ENCODE results near the gene TRIM69.

The TRIM69 gene

GRCh38 chr15:44798826-44799225, 62.5 kb downstream of the TRIM69 start:
- Histone ChIP-seq H3K36me3 (ENCODE audit: control insufficient read depth, insufficient read depth, low read length) (no peaks in the 10 kb centered on the region), H3K4me1 (ENCODE audit: control insufficient read depth, insufficient read depth, low read length, poor library complexity, severe bottlenecking) (no peaks in the 10 kb centered on the region), H3K9me3 (ENCODE audit: control insufficient read depth, low read length) (no peaks in the 10 kb centered on the region), H3K4me3 (ENCODE audit: insufficient read depth, low read depth, low read length, poor library complexity, severe bottlenecking) (no peak overlapping the region), H3K27me3 (replicated peaks; ENCODE audit: control insufficient read depth, insufficient read depth, low read length, poor library complexity, severe bottlenecking) (no peaks in the 10 kb centered on the region), H3K27ac (ENCODE audit: insufficient read depth, low read length, poor library complexity, severe bottlenecking) (no peak overlapping the region)
- no peak for DNase-seq

DNA sequence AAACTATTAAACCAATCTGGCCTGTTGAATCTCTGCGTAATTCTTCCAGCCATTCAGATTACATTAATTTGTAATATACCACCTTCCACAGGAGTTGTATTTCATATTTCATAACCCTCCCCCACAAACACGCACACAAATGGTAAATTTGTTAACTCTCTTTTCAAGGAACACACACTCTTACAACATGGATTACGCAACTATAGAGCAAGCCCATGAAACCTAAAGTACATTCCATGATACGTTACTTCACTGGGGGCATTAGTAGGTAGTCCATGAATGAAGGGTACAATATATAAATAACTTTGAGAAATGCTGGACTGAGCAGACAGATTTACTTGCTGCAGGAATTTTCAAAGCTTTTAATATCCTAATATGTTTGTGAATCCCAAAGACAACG, 65.0 kb downstream of the TRIM69 start:
- H3K4me3 ChIP-seq (ENCODE audit: insufficient read depth, low read depth, low read length, poor library complexity, severe bottlenecking) = no peak overlapping the region
- H3K27ac ChIP-seq (ENCODE audit: insufficient read depth, low read length, poor library complexity, severe bottlenecking) = no peak overlapping the region
- H3K4me1 ChIP-seq (ENCODE audit: control insufficient read depth, insufficient read depth, low read length, poor library complexity, severe bottlenecking) = no peaks in the 10 kb centered on the region
- H3K27me3 ChIP-seq (replicated peaks; ENCODE audit: control insufficient read depth, insufficient read depth, low read length, poor library complexity, severe bottlenecking) = no peaks in the 10 kb centered on the region
- no peak for DNase-seq
- H3K9me3 ChIP-seq (ENCODE audit: control insufficient read depth, low read length) = no peaks in the 10 kb centered on the region
- H3K36me3 ChIP-seq (ENCODE audit: control insufficient read depth, insufficient read depth, low read length) = no peaks in the 10 kb centered on the region

- Histone ChIP-seq H3K4me3 (ENCODE audit: insufficient read depth, low read depth, low read length, poor library complexity, severe bottlenecking) (no peak overlapping the region), H3K4me1 (ENCODE audit: control insufficient read depth, insufficient read depth, low read length, poor library complexity, severe bottlenecking) (no peaks in the 10 kb centered on the region), H3K27ac (ENCODE audit: insufficient read depth, low read length, poor library complexity, severe bottlenecking) (no peak overlapping the region), H3K9me3 (ENCODE audit: control insufficient read depth, low read length) (no peaks in the 10 kb centered on the region), H3K36me3 (ENCODE audit: control insufficient read depth, insufficient read depth, low read length) (no peaks in the 10 kb centered on the region), H3K27me3 (replicated peaks; ENCODE audit: control insufficient read depth, insufficient read depth, low read length, poor library complexity, severe bottlenecking) (no peaks in the 10 kb centered on the region)
- no peak for DNase-seq
Measured at GRCh38 chr15:44801797-44802196, 65.5 kb downstream of the TRIM69 start.

GRCh38 chr15:44802336-44802735, 66.0 kb downstream of the TRIM69 start:
- Histone ChIP-seq H3K27me3 (replicated peaks; ENCODE audit: control insufficient read depth, insufficient read depth, low read length, poor library complexity, severe bottlenecking) (no peaks in the 10 kb centered on the region), H3K4me3 (ENCODE audit: insufficient read depth, low read depth, low read length, poor library complexity, severe bottlenecking) (no peak overlapping the region), H3K4me1 (ENCODE audit: control insufficient read depth, insufficient read depth, low read length, poor library complexity, severe bottlenecking) (no peaks in the 10 kb centered on the region), H3K27ac (ENCODE audit: insufficient read depth, low read length, poor library complexity, severe bottlenecking) (no peak overlapping the region), H3K36me3 (ENCODE audit: control insufficient read depth, insufficient read depth, low read length) (no peaks in the 10 kb centered on the region), H3K9me3 (ENCODE audit: control insufficient read depth, low read length) (no peaks in the 10 kb centered on the region)
- DNase-seq = no peak

GRCh38 chr15:44804298-44805046, 68.1 kb downstream of the TRIM69 start:
- DNase-seq = no peak
- H3K4me3 ChIP-seq (ENCODE audit: insufficient read depth, low read depth, low read length, poor library complexity, severe bottlenecking) = no peak overlapping the region

GRCh38 chr15:44808557-44808956, 72.2 kb downstream of the TRIM69 start:
- DNase-seq = no peak
- Histone ChIP-seq H3K36me3 (ENCODE audit: control insufficient read depth, insufficient read depth, low read length) (no peaks in the 10 kb centered on the region), H3K4me3 (ENCODE audit: insufficient read depth, low read depth, low read length, poor library complexity, severe bottlenecking) (no peak overlapping the region), H3K27me3 (replicated peaks; ENCODE audit: control insufficient read depth, insufficient read depth, low read length, poor library complexity, severe bottlenecking) (no peaks in the 10 kb centered on the region), H3K27ac (ENCODE audit: insufficient read depth, low read length, poor library complexity, severe bottlenecking) (no peak overlapping the region), H3K9me3 (ENCODE audit: control insufficient read depth, low read length) (no peaks in the 10 kb centered on the region), H3K4me1 (ENCODE audit: control insufficient read depth, insufficient read depth, low read length, poor library complexity, severe bottlenecking) (no peaks in the 10 kb centered on the region)

More at GRCh38 chr15:44804298-44805046, 68.1 kb downstream of the TRIM69 start:
- Histone ChIP-seq H3K27me3 (replicated peaks; ENCODE audit: control insufficient read depth, insufficient read depth, low read length, poor library complexity, severe bottlenecking) (no peaks in the 10 kb centered on the region), H3K27ac (ENCODE audit: insufficient read depth, low read length, poor library complexity, severe bottlenecking) (no peak overlapping the region), H3K4me1 (ENCODE audit: control insufficient read depth, insufficient read depth, low read length, poor library complexity, severe bottlenecking) (no peaks in the 10 kb centered on the region), H3K9me3 (ENCODE audit: control insufficient read depth, low read length) (no peaks in the 10 kb centered on the region), H3K36me3 (ENCODE audit: control insufficient read depth, insufficient read depth, low read length) (no peaks in the 10 kb centered on the region)

GRCh38 chr15:44810237-44810636, 73.9 kb downstream of the TRIM69 start:
- no peak for DNase-seq
- H3K27ac ChIP-seq (ENCODE audit: insufficient read depth, low read length, poor library complexity, severe bottlenecking) = no peak overlapping the region
- H3K27me3 ChIP-seq (replicated peaks; ENCODE audit: control insufficient read depth, insufficient read depth, low read length, poor library complexity, severe bottlenecking) = no peaks in the 10 kb centered on the region
- H3K4me3 ChIP-seq (ENCODE audit: insufficient read depth, low read depth, low read length, poor library complexity, severe bottlenecking) = no peak overlapping the region
- no peaks in the 10 kb centered on the region for H3K36me3 ChIP-seq (ENCODE audit: control insufficient read depth, insufficient read depth, low read length)
- no peaks in the 10 kb centered on the region for H3K9me3 ChIP-seq (ENCODE audit: control insufficient read depth, low read length)
- H3K4me1 ChIP-seq (ENCODE audit: control insufficient read depth, insufficient read depth, low read length, poor library complexity, severe bottlenecking) = no peaks in the 10 kb centered on the region

DNA sequence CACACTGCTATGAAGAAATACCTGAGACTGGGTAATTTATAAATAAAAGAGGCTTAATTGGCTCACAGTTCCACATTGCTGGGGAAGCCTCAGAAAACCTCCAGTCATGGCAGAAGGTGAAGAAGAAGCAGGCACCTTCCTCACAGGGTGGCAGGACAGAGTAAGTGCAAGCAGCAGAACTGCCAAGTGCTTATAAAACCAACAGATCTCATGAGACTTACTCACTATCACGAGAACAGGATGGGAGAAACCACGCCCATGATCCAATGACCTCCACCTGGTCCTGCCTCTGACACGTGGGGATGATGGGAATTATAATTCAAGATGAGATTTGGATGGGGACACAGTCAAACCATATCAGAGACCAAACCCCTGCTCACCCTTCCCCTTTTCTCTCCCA, 75.0 kb downstream of the TRIM69 start:
- no peak overlapping the region for H3K27ac ChIP-seq (ENCODE audit: insufficient read depth, low read length, poor library complexity, severe bottlenecking)
- H3K36me3 ChIP-seq (ENCODE audit: control insufficient read depth, insufficient read depth, low read length) = no peaks in the 10 kb centered on the region
- no peak for DNase-seq
- no peaks in the 10 kb centered on the region for H3K9me3 ChIP-seq (ENCODE audit: control insufficient read depth, low read length)
- no peaks in the 10 kb centered on the region for H3K4me1 ChIP-seq (ENCODE audit: control insufficient read depth, insufficient read depth, low read length, poor library complexity, severe bottlenecking)
- H3K27me3 ChIP-seq (replicated peaks; ENCODE audit: control insufficient read depth, insufficient read depth, low read length, poor library complexity, severe bottlenecking) = no peaks in the 10 kb centered on the region
- no peak overlapping the region for H3K4me3 ChIP-seq (ENCODE audit: insufficient read depth, low read depth, low read length, poor library complexity, severe bottlenecking)

DNA sequence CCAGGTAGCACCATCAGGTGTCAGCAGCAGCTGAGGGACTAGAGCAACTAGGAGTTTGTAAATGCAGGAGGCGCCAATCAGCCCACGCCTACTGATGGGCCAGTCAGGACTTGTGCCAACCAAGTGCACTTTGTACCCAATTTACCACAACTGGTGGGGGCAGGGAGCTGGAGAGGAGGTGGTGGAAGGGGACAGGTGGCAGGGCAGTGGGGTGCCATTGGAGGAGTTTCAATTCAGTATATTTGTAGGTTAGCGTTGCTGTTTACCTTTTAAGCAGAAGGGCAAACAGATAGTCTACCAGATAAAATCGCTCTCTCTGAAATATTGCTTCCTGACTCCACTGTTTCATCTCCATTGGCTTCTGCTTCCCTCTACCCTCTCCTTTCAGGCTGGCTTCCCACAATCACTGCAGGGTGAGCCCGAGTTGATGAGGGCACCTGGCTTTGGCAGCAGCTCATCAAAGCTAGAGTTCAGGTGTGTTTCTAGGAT, 75.7 kb downstream of the TRIM69 start:
- no peak overlapping the region for H3K4me3 ChIP-seq (ENCODE audit: insufficient read depth, low read depth, low read length, poor library complexity, severe bottlenecking)
- H3K9me3 ChIP-seq (ENCODE audit: control insufficient read depth, low read length) = no peaks in the 10 kb centered on the region
- no peaks in the 10 kb centered on the region for H3K4me1 ChIP-seq (ENCODE audit: control insufficient read depth, insufficient read depth, low read length, poor library complexity, severe bottlenecking)
- no peak overlapping the region for H3K27ac ChIP-seq (ENCODE audit: insufficient read depth, low read length, poor library complexity, severe bottlenecking)
- DNase-seq = no peak
- H3K36me3 ChIP-seq (ENCODE audit: control insufficient read depth, insufficient read depth, low read length) = no peaks in the 10 kb centered on the region
- no peaks in the 10 kb centered on the region for H3K27me3 ChIP-seq (replicated peaks; ENCODE audit: control insufficient read depth, insufficient read depth, low read length, poor library complexity, severe bottlenecking)

- no peak for DNase-seq
- Histone ChIP-seq H3K27ac (ENCODE audit: insufficient read depth, low read length, poor library complexity, severe bottlenecking) (no peak overlapping the region), H3K4me3 (ENCODE audit: insufficient read depth, low read depth, low read length, poor library complexity, severe bottlenecking) (no peak overlapping the region), H3K36me3 (ENCODE audit: control insufficient read depth, insufficient read depth, low read length) (no peaks in the 10 kb centered on the region), H3K4me1 (ENCODE audit: control insufficient read depth, insufficient read depth, low read length, poor library complexity, severe bottlenecking) (no peaks in the 10 kb centered on the region), H3K27me3 (replicated peaks; ENCODE audit: control insufficient read depth, insufficient read depth, low read length, poor library complexity, severe bottlenecking) (no peaks in the 10 kb centered on the region), H3K9me3 (ENCODE audit: control insufficient read depth, low read length) (no peaks in the 10 kb centered on the region)
Measured at GRCh38 chr15:44813231-44813630, 76.9 kb downstream of the TRIM69 start.

All from effector memory CD4-positive, alpha-beta T cell (primary cell).